ENCODE measurements around the gene FMO4. TPM values are rescaled to one million over a fixed set of nuclear protein-coding genes. Genes with fewer than 3 reads are reported as not detected.
"Not testable (repeated sequence)": the region's sequence is repeated elsewhere in the genome, so short reads cannot be mapped to it uniquely, and the experiment has no call there.

FMO4 gene
- total RNA-seq, 2 experiments from 2014 or later = 1.0 to 1.7 TPM

- no peaks in the 10 kb centered on the region for H3K27me3 Mint-ChIP-seq
- no peaks in the 10 kb centered on the region for H3K36me3 Mint-ChIP-seq (ENCODE audit: low read depth)
- no peak overlapping the region for H3K4me3 Mint-ChIP-seq
- POLR2A ChIA-PET = no interaction called here
- H3K4me1 Mint-ChIP-seq = no peaks in the 10 kb centered on the region
- no peak overlapping the region for H3K27ac Mint-ChIP-seq
- CTCF ChIA-PET = no interaction called here
- peaks cover 9% of the 10 kb centered on the region for H3K9me3 Mint-ChIP-seq
- no peak for DNase-seq
Observed at GRCh38 chr1:171343727-171344472, 29.9 kb downstream of the FMO4 start.

- H3K27me3 Mint-ChIP-seq = no peaks in the 10 kb centered on the region
- H3K9me3 Mint-ChIP-seq = peaks cover 9% of the 10 kb centered on the region
- no peak overlapping the region for H3K4me3 Mint-ChIP-seq
- no peaks in the 10 kb centered on the region for H3K36me3 Mint-ChIP-seq (ENCODE audit: low read depth)
- POLR2A ChIA-PET = no interaction called here
- no peak overlapping the region for H3K27ac Mint-ChIP-seq
- CTCF ChIA-PET = no interaction called here
- no peak for DNase-seq
- no peaks in the 10 kb centered on the region for H3K4me1 Mint-ChIP-seq
Observed at GRCh38 chr1:171344473-171344820, 30.5 kb downstream of the FMO4 start.

- Mint-ChIP-seq H3K4me3 (no peak overlapping the region), H3K36me3 (ENCODE audit: low read depth) (no peaks in the 10 kb centered on the region), H3K9me3 (peaks cover 11% of the 10 kb centered on the region), H3K27ac (no peak overlapping the region), H3K4me1 (no peaks in the 10 kb centered on the region), H3K27me3 (no peaks in the 10 kb centered on the region)
- no peak for DNase-seq
- ChIA-PET POLR2A (no interaction called here), CTCF (no interaction called here)
Observed at GRCh38 chr1:171345536-171345935, 31.6 kb downstream of the FMO4 start.

- ChIA-PET CTCF (no interaction called here), POLR2A (interaction anchor here (0.7 kb wide), 1 partner anchor 374 kb away, joined by 3 read pairs; no protein-coding TSS in a partner anchor)
- H3K27me3 Mint-ChIP-seq = no peaks in the 10 kb centered on the region
Observed at GRCh38 chr1:171346881-171347280, 32.9 kb downstream of the FMO4 start.

GRCh38 chr1:171350594-171350993 is 36.6 kb downstream of the FMO4 start:
- Mint-ChIP-seq H3K36me3 (ENCODE audit: low read depth) (no peaks in the 10 kb centered on the region), H3K27me3 (no peaks in the 10 kb centered on the region), H3K9me3 (peaks cover 11% of the 10 kb centered on the region), H3K4me3 (no peak overlapping the region), H3K4me1 (no peaks in the 10 kb centered on the region), H3K27ac (no peak overlapping the region)
- DNase-seq = no peak
- ChIA-PET CTCF (no interaction called here), POLR2A (no interaction called here)

More at GRCh38 chr1:171346881-171347280, 32.9 kb downstream of the FMO4 start:
- Mint-ChIP-seq H3K4me3 (no peak overlapping the region), H3K4me1 (no peaks in the 10 kb centered on the region), H3K9me3 (peaks cover 11% of the 10 kb centered on the region), H3K27ac (no peak overlapping the region), H3K36me3 (ENCODE audit: low read depth) (no peaks in the 10 kb centered on the region)
- DNase-seq = no peak

- POLR2A ChIA-PET = no interaction called here
Observed at GRCh38 chr1:171351961-171352360, 38.0 kb downstream of the FMO4 start.

GRCh38 chr1:171352554-171352953 is 38.6 kb downstream of the FMO4 start:
- H3K4me1 Mint-ChIP-seq = no peaks in the 10 kb centered on the region
- peaks cover 8% of the 10 kb centered on the region for H3K9me3 Mint-ChIP-seq
- no peaks in the 10 kb centered on the region for H3K27me3 Mint-ChIP-seq
- no peak overlapping the region for H3K27ac Mint-ChIP-seq
- POLR2A ChIA-PET = no interaction called here
- no peak overlapping the region for H3K4me3 Mint-ChIP-seq
- DNase-seq = no peak
- CTCF ChIA-PET = interaction anchor here (1.0 kb wide), 1 partner anchor 14 kb away, joined by 3 read pairs; no protein-coding TSS in a partner anchor
- no peaks in the 10 kb centered on the region for H3K36me3 Mint-ChIP-seq (ENCODE audit: low read depth)

More at GRCh38 chr1:171351961-171352360, 38.0 kb downstream of the FMO4 start:
- Mint-ChIP-seq H3K4me1 (no peaks in the 10 kb centered on the region), H3K4me3 (no peak overlapping the region), H3K9me3 (peaks cover 10% of the 10 kb centered on the region), H3K27me3 (no peaks in the 10 kb centered on the region), H3K27ac (no peak overlapping the region), H3K36me3 (ENCODE audit: low read depth) (no peaks in the 10 kb centered on the region)
- DNase-seq = no peak
- CTCF ChIA-PET = no interaction called here

GRCh38 chr1:171355727-171356126 is 41.7 kb downstream of the FMO4 start:
- POLR2A ChIA-PET = no interaction called here
- no peak for DNase-seq
- no peaks in the 10 kb centered on the region for H3K9me3 Mint-ChIP-seq
- H3K27ac Mint-ChIP-seq = no peak overlapping the region
- H3K27me3 Mint-ChIP-seq = peaks cover 2% of the 10 kb centered on the region
- H3K4me1 Mint-ChIP-seq = no peaks in the 10 kb centered on the region
- no peaks in the 10 kb centered on the region for H3K36me3 Mint-ChIP-seq (ENCODE audit: low read depth)
- no peak overlapping the region for H3K4me3 Mint-ChIP-seq
- CTCF ChIA-PET = no interaction called here

- POLR2A ChIA-PET = no interaction called here
- CTCF ChIA-PET = no interaction called here
- Mint-ChIP-seq H3K36me3 (ENCODE audit: low read depth) (no peaks in the 10 kb centered on the region), H3K27me3 (peaks cover 6% of the 10 kb centered on the region), H3K4me1 (no peaks in the 10 kb centered on the region), H3K4me3 (no peak overlapping the region), H3K27ac (no peak overlapping the region), H3K9me3 (peaks cover 2% of the 10 kb centered on the region)
- no peak for DNase-seq
Observed at GRCh38 chr1:171357179-171357578, 43.2 kb downstream of the FMO4 start.

- DNase-seq; POLR2A ChIA-PET; H3K4me1 Mint-ChIP-seq; H3K9me3 Mint-ChIP-seq; H3K27ac Mint-ChIP-seq; H3K36me3 Mint-ChIP-seq (ENCODE audit: low read depth); H3K4me3 Mint-ChIP-seq; CTCF ChIA-PET: not testable (repeated sequence)
- peaks cover 11% of the 10 kb centered on the region for H3K27me3 Mint-ChIP-seq
Observed at GRCh38 chr1:171359355-171359648, 45.3 kb downstream of the FMO4 start.

GRCh38 chr1:171359731-171360527 is 45.9 kb downstream of the FMO4 start:
- H3K4me1 Mint-ChIP-seq; H3K36me3 Mint-ChIP-seq (ENCODE audit: low read depth); H3K4me3 Mint-ChIP-seq; H3K9me3 Mint-ChIP-seq; DNase-seq; POLR2A ChIA-PET; H3K27ac Mint-ChIP-seq; CTCF ChIA-PET: not testable (repeated sequence)
- peaks cover 11% of the 10 kb centered on the region for H3K27me3 Mint-ChIP-seq

GRCh38 chr1:171366085-171366484 is 52.1 kb downstream of the FMO4 start:
- no peak overlapping the region for H3K27ac Mint-ChIP-seq
- H3K4me3 Mint-ChIP-seq = no peak overlapping the region
- ChIA-PET POLR2A (no interaction called here), CTCF (interaction anchor here (1.0 kb wide), 1 partner anchor 13 kb away, joined by 3 read pairs; no protein-coding TSS in a partner anchor)
- H3K9me3 Mint-ChIP-seq = peaks cover 11% of the 10 kb centered on the region
- H3K4me1 Mint-ChIP-seq = no peaks in the 10 kb centered on the region
- no peaks in the 10 kb centered on the region for H3K36me3 Mint-ChIP-seq (ENCODE audit: low read depth)
- H3K27me3 Mint-ChIP-seq = peaks cover 8% of the 10 kb centered on the region
- no peak for DNase-seq

GRCh38 chr1:171366816-171367215 is 52.8 kb downstream of the FMO4 start:
- peaks cover 8% of the 10 kb centered on the region for H3K27me3 Mint-ChIP-seq
- H3K4me1 Mint-ChIP-seq = no peaks in the 10 kb centered on the region
- no peak overlapping the region for H3K4me3 Mint-ChIP-seq
- CTCF ChIA-PET = interaction anchor here (1.0 kb wide), 1 partner anchor 14 kb away, joined by 3 read pairs; no protein-coding TSS in a partner anchor
- peaks cover 11% of the 10 kb centered on the region for H3K9me3 Mint-ChIP-seq
- H3K27ac Mint-ChIP-seq = no peak overlapping the region
- POLR2A ChIA-PET = no interaction called here
- DNase-seq = no peak
- no peaks in the 10 kb centered on the region for H3K36me3 Mint-ChIP-seq (ENCODE audit: low read depth)
